SK-N-MC (cell line): ENCODE data around the gene ASF1A.
A peak's percentile ranks its signal among the peaks of the same experiment; 100 is the strongest.

Source experiments
- DNase-seq: peaks from one replicate; pipeline ENCODE4 v3.0.0-alpha.2; 2011; ENCODE audit warnings: low read depth, low spot score
- H3K27ac ChIP-seq: fragments of 200-600 bp; sonication (generic); 2 replicates; pipeline ENCODE4 v1.5.1; 2016; ENCODE audit warnings: mixed run types
- H3K36me3 ChIP-seq: fragments of 200-600 bp; sonication (generic); 2 replicates; pipeline ENCODE4 v1.6.1; 2017; ENCODE audit warnings: antibody characterized with exemption, low read length, mixed read lengths; ENCODE audit not compliant: insufficient read depth
- H3K4me3 ChIP-seq: fragments of 200-600 bp; sonication (generic); 2 replicates; pipeline ENCODE4 v1.5.1; 2016
- H3K9ac ChIP-seq: fragments of 200-600 bp; sonication (generic); 2 replicates; pipeline ENCODE4 v1.8.0; 2017; ENCODE audit warnings: mixed run types, mixed read lengths; ENCODE audit not compliant: insufficient read length
- H3K9me3 ChIP-seq: fragments of 200-600 bp; sonication (generic); 2 replicates; pipeline ENCODE4 v1.6.1; 2017; ENCODE audit warnings: low read depth, mild to moderate bottlenecking, antibody characterized with exemption, low read length, moderate library complexity, mixed read lengths
- EZH2 ChIP-seq: fragments of 200-600 bp; sonication (generic); IDR thresholded peaks from one replicate; pipeline ENCODE4 v1.6.1; 2017; ENCODE audit warnings: antibody characterized with exemption
- FOXP2 ChIP-seq: optimal IDR thresholded peaks from 2 replicates; pipeline ENCODE3; 2011; ENCODE audit warnings: mild to moderate bottlenecking, moderate library complexity; ENCODE audit not compliant: insufficient read depth; ENCODE audit errors: extremely low read length, control extremely low read depth
- POLR2AphosphoS5 ChIP-seq: IDR thresholded peaks from 2 replicates; pipeline ENCODE4 v1.6.1; 2012; ENCODE audit warnings: mild to moderate bottlenecking, low read depth, low read length, borderline replicate concordance

ASF1A gene

GRCh38 chr6:118889163-118889562 lies 4.8 kb upstream of the ASF1A start:
- no peak for DNase-seq
- Histone ChIP-seq H3K4me3 (no peak overlapping the region), H3K27ac (no peak overlapping the region), H3K9me3 (no peaks in the 10 kb centered on the region), H3K36me3 (no peaks in the 10 kb centered on the region), H3K9ac (no peak overlapping the region)
- no peak for TF ChIP-seq FOXP2
- TF ChIP-seq POLR2AphosphoS5 = no peak
- no peak for TF ChIP-seq EZH2

- Histone ChIP-seq H3K9me3 (no peaks in the 10 kb centered on the region), H3K4me3 (no peak overlapping the region), H3K36me3 (no peaks in the 10 kb centered on the region), H3K9ac (no peak overlapping the region), H3K27ac (no peak overlapping the region)
- TF ChIP-seq FOXP2 (no peak), EZH2 (no peak), POLR2AphosphoS5 (no peak)
- no peak for DNase-seq
Observed at GRCh38 chr6:118890997-118891790, 2.8 kb upstream of the ASF1A start.

- TF ChIP-seq EZH2 (no peak), POLR2AphosphoS5 (no peak), FOXP2 (no peak)
- no peak overlapping the region for H3K9ac ChIP-seq
- H3K36me3 ChIP-seq = peaks cover under 1% of the 10 kb centered on the region; the same call in 1 of the 2 replicates
- DNase-seq = no peak
- no peak overlapping the region for H3K27ac ChIP-seq
- no peak overlapping the region; the same call in 1 of the 2 replicates for H3K4me3 ChIP-seq
- no peaks in the 10 kb centered on the region for H3K9me3 ChIP-seq
Observed at GRCh38 chr6:118892355-118892991, 1.5 kb upstream of the ASF1A start.

GRCh38 chr6:118893064-118893806 lies 717 bp upstream of the ASF1A start:
- Histone ChIP-seq H3K9ac (peak overlapping the region; percentile 84), H3K36me3 (peaks cover 6% of the 10 kb centered on the region; the same call in 1 of the 2 replicates), H3K27ac (no peak overlapping the region), H3K9me3 (no peaks in the 10 kb centered on the region), H3K4me3 (peak overlapping the region; percentile 79)
- DNase-seq = no peak
- TF ChIP-seq POLR2AphosphoS5 (no peak), EZH2 (no peak), FOXP2 (no peak)

GRCh38 chr6:118894425-118895260 lies 691 bp downstream of the ASF1A start:
- no peak for DNase-seq
- Histone ChIP-seq H3K27ac (peak overlapping the region; percentile 77), H3K9me3 (no peaks in the 10 kb centered on the region), H3K36me3 (peaks cover 19% of the 10 kb centered on the region), H3K4me3 (peak overlapping the region; percentile 79), H3K9ac (peak overlapping the region; percentile 87)
- TF ChIP-seq EZH2 = no peak

- Histone ChIP-seq H3K9ac (peak overlapping the region; percentile 87), H3K9me3 (no peaks in the 10 kb centered on the region), H3K36me3 (peaks cover 24% of the 10 kb centered on the region), H3K27ac (peak overlapping the region; percentile 77), H3K4me3 (peak overlapping the region; percentile 79)
- no peak for DNase-seq
- TF ChIP-seq FOXP2 (no peak), POLR2AphosphoS5 (no peak)
Observed at GRCh38 chr6:118895261-118895560, 1.3 kb downstream of the ASF1A start.

- H3K9ac ChIP-seq = peak overlapping the region; percentile 87
- TF ChIP-seq FOXP2 (no peak), EZH2 (no peak), POLR2AphosphoS5 (no peak)
- H3K27ac ChIP-seq = peak overlapping the region; percentile 97
- peak overlapping the region; percentile 79 for H3K4me3 ChIP-seq
- H3K36me3 ChIP-seq = peaks cover 31% of the 10 kb centered on the region
- no peaks in the 10 kb centered on the region for H3K9me3 ChIP-seq
- DNase-seq = no peak
Observed at GRCh38 chr6:118895859-118896258, 1.9 kb downstream of the ASF1A start.
